Stimulated activated CD8-positive, alpha-beta memory T cell treated with anti-CD3 and anti-CD28 coated beads, Interleukin-7, amount 100 ng/mL, for 24 hours (primary cell): ENCODE results near the gene FHOD3.

Experiments
- DNase-seq: peaks from one replicate; pipeline ENCODE4 v3.0.0-alpha.2; 2020; ENCODE audit warnings: low read depth

Gene FHOD3

DNA sequence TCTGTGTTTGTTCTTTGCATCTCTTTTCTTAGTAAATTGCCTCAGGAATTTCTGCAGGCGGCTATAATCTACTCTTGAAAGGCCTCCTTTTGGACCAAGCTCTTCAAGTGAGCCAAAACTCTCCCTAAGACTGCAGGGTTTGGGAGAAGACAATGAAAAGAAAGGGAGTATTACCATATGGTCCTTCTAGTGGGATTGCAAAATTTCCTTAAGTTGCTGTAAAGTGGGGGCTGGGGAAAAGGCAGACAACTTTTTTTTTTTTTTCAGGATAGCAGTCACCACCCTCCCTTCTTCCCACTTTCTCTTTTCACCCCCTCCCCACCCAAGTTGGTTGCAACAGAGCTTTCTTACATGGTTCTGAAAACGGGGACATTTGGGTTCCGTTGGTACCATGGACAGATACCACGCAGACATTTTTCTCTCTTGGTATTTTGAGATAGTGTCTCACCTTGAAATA is 183.7 kb downstream of the FHOD3 start:
- DNase-seq, result no peak

DNA sequence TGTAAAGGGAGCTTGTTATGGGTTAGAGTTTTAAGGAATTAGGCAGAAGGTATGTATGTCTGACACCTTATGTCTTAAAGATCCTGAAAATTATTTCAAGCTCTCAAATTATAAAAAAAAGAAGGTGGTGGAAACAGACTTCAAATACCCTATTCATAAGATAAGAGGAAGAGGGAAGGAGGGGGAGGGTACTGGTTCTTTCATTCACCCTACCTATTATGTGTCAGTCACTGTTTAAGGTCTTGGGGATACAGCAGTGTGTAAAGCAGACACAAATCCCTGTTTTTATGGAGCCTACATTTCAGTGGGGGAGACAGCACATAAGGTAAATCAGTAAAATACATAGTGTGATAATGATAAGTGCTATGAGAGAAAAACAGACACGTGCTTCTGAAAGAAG is 184.4 kb downstream of the FHOD3 start:
- DNase-seq, result no peak

DNA sequence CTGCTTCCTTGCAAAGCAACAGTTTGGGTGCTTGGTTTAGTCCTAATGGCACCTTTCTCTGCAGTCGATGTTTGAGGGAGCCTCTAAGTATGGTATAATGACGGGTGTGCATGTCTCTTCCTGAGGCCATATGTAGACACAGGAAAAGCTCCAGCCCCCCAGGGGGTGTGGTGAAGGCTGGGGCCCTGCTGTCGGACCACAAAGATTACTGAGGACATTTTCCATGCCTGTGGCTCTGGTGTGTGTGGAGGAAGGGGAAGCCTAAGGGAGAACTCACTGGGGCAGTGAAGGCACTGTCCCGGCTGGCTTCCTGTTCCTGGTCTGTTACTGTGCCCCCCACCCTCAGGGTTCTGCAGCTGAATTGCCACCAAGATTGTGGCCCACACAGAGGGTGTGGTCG is 187.1 kb downstream of the FHOD3 start:
- DNase-seq, result no peak

DNA sequence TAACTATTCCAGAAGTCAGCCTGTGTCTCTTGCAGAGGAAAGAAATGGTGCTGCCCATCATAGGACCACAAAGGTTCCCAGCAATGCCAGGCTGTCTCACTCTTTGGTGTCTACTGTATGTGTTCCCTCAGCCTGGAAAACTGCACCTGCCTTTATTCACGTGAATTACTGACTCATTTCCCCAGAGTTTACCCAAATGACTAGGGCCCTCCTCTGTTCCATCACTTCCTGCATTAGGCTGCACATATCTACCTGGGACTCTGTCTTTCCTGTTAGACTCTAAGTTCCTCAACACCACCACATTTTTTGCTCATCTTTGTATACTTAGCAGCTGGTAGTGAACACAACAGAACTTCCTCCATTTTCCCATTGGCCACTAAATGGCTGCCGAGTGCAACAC is 188.3 kb downstream of the FHOD3 start:
- no peak for DNase-seq

DNA sequence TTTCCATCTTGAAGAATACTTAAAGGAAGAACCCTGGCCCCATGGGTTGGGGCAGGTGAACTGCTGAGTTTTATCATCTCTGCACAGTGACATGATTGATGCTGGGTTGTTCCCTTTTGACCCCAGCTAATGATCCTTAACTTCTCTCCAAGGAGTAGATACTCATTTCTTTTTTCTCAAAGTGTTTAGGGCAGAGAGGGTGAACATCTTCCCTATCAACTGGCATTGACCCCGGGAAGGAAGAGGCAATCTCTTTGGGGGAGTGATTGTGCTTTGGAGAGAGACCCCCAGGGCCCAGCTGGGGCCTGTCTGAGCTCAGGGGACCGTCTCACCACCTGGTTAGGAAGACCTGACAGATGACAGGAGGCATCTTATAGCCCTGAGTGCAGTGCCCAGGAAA is 190.6 kb downstream of the FHOD3 start:
- no peak for DNase-seq

DNA sequence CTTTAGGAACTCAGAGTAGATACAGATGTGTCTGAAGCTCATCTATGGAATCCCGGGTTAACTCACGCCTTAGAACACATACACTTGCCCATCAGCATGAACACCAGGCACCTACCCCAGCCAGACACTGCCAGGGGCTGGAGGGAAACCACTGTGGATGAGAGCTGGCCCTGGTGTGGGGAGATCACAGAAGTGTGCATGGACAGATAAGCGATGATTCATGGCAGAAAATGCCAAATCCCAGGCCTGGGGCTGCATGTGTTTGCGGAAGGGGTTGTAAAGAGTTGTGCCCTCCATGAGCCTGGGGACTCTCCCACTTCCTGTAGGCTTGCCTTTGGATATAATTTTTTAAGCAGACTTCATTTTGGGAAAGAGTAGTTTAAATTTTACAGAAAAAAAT is 193.4 kb downstream of the FHOD3 start:
- no peak for DNase-seq

DNA sequence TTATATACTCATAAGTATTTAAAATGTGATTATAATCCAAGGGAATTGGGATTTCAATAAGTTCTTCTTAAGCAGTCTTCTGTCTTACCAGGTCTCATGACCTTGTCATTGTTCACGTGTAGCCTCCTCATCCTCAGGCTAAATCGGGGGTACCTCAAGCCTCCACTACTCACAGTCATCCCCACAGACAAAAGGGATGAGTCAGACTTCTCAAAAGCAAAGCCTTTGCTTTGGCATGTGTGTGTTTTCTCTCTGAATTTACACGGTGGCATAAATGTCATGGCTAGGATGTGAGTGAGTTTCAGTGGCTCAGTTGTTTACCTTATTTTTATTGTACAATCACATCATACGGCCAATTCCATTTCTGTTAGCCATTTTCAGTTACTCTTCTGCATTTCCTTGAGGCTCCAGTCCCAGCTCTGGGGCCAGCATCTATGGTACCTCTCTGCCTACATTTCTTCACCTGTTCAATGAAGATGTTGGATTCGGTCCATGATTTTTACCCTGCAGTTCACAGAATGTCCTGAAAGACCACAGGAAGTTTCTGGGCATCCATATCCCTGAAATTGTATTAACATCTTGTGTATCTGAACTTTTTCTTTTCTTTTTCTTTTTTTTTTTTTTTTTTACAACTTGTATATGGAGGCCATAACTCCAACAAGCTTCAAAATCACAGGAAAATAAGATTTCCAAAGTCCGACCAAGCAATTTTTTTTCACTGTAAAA is 195.3 kb downstream of the FHOD3 start:
- no peak for DNase-seq

DNA sequence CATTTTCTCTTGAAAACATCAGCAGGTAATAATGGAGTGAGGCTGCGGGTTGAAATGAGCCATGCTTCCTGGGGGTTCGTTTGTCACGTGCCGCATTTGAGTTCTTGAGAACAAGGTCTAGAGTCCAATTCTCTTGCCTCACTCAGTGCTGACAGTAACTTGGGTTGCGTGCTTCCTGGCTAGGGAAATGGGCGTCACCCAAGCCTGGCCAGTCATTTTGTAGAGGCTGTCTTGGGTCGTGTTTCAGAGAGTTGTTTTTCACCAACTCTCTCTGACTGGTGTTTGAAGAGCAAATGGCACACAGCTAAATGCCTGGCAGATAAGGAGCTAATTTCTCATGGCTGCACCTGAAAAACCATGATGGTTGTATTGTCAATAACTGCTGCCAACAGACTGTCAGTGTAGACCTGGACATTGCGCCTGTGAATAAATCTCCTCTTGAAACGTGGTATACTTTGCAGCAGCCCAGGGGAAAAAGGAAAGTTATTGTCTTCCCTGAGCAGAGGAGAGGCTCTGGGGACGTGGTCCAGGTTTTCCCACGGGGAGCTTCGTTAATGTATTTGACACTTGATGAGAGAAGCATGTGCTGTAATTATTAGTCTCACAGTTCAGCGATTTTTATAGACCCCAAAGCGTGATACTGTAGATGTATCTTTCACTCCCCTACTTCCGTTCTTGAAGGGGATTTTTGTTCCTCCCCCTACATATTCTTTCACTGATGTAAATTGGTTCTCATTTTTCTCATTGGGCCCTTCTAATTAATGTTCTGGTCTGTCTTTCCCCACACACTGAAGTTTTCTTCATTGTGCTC is 196.0 kb downstream of the FHOD3 start:
- DNase-seq, result no peak

DNA sequence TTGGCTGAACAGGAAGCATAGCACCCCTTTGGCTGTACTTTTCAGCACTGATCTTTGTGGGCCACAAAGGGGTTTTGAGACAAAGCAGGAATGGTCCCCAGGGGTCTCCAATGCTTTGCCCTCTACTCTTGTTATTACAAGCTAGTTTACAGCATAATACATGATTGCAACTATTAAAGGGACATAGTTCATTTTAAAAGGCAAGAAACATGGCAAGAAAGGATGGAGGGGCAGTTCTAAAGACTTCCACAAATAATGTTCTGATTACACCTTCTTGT is 196.6 kb downstream of the FHOD3 start:
- DNase-seq, result no peak

DNA sequence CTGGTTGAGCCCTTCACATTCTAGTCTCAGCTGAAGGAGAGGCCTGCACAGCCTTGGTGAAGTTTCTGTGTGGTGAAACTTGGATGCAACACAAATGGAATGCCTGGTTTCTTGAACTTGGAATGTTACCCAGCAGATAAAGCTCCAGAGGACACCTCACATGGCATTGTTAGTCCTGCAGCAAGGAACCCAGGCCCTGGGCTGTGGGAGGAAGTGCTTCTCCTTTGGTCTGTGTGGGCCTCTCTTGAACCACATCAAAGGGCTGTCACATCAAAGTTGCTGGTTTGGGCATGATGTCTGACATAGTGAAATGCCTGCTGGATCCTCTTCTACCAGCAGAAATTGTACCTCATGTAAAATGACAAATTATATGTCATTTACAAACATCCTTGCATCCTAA is 198.5 kb downstream of the FHOD3 start:
- no peak for DNase-seq

DNA sequence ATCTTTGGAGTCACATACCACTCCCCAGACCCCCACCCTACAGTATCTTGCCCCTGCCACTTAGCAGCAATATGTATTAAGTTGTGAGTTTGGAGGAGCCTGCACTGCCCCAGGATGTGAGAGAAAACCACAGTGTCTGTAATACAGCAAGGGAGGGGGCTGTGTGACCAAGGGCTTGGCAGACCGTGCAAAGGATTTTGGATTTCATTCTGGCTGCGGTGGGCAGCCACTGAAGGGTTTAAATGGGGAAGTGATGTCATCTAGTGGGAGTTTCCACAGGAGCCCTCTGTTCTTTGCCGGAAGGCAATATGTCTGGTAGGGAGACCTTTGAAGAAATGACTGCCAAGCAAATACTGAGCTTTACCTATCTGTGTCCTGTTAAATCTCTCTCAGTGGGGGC is 202.4 kb downstream of the FHOD3 start:
- DNase-seq, result no peak

DNA sequence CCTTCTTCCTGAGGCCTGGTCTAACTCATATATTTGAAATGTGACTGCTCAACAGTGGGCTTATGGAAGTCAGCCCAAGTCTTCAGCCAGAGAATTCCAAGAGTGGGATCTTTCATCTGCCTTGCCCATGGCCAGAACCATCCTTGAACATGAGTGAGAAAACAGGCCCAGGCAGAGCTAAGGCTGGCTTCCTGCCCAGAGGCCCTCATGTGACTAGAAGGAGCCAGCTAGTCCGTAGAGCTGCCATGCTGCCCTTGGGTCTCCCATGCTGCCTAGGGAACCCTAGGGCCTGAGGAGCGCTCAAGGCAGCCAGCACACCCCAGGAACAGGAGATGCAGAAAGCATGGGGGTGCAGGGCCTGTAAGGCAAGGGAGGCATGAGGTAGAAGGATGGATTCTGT is 203.6 kb downstream of the FHOD3 start:
- no peak for DNase-seq

DNA sequence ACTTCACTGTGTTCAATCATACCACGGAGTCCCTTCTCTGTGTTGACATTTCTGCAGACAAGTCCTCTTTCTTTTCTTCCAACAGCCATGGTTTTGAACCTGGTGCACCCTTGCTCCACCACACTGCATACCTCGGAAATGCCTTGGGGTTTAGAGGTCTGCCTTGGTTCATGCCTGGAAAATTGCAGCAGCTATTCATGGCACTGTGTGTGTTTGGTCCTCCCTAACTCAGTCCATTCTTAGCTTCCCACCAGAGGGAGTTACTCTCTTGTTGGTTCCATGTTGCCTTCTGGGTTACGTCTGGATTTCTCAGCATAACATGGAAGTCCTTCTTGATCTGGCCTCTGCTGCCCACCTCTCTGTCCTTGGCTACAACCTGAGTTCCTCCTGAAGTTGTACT is 206.0 kb downstream of the FHOD3 start:
- no peak for DNase-seq

DNA sequence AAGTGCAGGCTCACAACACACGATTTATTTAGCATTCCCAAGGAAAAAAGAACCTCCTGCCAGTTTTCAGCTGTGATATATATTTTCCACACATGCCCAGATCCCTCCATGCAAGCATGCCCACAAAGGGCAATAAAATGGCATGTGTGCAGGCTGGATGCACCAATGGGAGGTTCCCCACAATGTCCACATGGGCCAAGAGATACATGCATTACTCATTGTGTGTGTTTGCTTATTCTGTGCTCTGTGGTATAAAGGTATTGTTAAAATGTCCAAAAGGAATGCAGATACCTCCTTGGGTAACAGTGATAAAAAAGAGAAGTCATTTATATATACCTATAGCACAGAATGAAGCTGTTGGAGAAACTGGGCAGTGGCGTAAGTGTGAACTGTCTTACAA is 207.4 kb downstream of the FHOD3 start:
- no peak for DNase-seq

DNA sequence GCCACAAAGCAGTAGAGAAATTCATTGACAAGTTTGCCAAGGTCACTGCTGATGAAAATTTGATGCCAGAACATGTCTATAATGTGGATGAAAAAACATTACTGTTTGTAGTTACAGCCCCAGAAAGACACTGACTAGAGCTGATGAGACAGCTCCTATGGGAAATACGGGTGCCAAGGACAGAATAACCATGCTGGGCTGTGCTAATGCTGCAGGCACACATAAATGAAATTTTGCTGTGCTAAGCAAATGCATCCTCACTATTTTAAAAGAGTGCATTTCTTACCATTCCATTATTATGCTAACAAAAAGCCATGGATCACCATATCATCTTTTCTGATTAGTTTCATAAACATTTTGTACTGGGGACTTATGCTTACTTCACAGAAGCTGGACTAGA is 208.2 kb downstream of the FHOD3 start:
- DNase-seq, result no peak

DNA sequence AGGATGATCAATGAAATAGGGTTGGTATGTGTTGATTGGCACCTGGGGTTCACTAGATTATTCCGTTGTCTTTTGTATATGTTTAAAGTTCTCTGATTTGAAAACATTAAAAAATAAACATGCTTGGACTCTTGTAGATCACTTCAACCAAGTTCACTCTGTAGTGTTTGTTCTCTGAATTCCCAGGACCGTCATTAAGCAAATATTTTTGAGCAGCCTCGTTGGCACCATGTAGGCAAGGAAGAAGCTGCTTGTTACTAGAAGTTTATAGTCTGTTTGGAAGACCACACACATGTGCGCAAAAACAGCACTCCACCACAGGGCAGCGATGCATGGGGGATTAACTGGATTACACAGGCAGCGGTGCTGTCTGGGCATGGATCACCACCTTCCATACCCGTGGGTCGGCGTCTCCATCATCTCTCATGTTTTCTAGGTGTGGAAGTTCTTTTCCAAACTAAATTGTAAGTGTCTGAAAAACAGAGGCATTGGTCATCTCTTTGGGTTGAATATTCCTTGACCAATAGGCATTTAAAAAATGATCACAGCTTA is 212.2 kb downstream of the FHOD3 start:
- DNase-seq, result no peak

DNA sequence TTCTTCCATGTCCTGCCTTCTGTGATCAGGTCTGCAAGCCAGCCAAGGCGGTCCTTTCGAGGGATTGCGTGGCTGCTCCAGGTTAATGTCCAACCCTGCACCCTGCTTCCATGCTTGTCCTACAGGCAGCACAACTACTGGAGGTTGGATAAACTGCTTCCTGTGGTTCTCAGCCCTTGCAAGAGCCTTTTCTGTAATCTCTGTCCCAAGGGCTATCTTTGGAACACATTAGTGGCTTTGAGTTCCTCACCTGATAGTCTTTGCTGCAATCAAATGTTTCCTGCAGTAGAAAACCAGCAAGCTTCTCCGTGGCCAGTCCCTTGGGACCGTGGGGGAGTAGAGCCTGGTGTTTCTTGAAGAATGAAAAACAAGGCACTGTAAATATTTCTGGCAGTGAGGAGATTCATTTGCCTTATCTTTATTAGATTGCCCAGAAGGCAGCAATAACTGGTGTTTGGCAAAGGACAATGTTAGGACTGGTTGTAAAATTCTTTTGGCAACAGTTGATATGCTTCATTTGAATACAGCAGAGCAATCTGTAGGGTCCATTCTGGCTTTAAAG is 214.4 kb downstream of the FHOD3 start:
- no peak for DNase-seq

DNA sequence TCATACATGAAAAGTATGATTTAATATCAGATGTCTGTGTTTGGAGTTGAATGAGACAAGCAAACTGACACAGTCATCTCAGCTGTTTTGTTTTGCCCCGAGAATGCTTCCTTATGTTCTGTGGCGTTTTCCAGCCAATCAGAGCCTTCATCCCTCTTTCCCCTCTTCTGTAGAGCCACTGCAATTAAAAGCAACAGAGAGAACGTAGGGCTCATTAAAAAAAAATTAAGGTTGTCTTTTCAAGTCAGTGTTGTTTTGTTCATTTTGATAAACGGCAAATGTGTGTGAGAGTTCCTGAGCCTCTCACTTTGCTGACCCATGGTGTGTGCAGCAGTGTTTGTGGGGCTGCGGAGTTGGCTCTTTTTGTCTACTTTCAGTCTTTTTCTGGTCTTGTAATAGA is 216.0 kb downstream of the FHOD3 start:
- DNase-seq, result no peak

DNA sequence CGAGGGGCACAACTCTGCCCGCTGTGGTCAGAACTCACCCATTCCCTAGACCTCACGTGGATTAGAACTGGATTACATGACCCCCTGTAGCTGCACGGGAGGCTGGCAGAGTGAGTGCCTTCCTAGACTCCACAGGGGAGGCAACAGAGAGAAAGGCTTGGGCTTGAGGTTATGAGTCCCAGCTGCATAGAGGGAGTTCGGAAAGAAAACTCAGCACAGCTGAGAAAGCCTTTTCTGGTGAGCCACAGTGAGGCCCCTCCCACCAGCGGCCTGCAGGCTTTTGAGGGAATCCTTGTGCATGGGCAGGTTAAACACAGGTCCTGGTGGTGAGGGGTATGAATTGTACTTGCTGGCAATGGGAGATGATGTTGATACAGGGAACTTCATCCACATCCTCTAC is 217.3 kb downstream of the FHOD3 start:
- DNase-seq, result no peak

DNA sequence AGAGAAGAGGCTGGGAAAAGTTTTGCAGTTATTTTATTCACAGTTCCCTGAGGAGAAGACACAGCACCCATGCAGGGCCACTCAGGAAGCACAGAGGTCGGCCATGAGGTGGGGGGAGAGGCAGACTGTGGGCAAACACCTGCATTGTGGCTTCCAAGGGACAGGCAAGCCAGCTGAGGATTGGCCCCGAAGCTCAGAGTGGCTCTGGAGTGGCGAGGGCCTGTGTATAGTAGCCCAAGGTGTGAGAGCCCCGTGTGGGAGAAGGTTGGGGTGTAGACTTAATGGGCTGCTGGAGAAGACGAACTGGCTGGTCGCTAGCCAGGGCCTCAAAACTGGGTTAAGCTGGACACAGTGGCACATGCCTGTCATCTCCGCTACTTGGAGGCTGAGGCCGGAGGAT is 218.7 kb downstream of the FHOD3 start:
- DNase-seq, result no peak

DNA sequence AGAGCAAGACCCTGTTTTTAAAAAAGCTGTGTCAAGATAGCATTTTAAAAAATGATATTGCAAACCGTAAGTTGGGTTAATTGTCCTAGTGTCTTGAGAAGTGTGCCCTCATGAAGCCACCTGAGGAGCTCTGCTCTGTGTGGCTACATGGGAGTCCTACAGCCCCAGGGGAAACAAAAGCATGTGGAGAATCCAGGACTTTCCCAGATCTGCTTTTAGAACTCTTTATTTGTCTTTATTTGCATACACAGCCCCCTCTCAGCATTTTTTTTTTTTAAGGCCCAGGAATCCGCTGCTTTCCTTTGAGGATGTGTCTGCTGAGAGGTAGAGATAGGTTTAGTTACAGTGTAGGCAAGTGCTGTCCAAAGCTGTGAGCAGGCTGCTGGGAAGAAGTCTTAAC is 219.2 kb downstream of the FHOD3 start:
- no peak for DNase-seq

DNA sequence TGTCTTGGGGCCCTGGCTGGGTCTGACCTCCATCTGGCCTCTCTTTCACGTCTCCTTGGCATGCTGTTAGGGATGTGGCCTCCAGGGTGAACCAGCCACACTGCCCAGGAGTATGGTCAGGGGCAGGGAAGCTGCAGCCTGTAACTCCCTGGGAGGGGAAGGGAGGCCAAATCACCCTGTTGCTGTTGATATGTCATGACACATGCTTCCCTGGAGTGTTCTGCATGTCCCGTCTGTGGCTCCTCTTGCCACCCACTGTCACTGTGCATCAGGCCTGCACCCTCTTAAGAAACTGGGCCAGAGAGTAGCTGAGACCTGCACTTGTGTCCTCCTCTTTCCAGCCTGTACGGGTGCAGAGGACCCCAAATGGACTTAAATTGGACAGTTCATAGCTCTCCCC is 221.3 kb downstream of the FHOD3 start:
- no peak for DNase-seq

DNA sequence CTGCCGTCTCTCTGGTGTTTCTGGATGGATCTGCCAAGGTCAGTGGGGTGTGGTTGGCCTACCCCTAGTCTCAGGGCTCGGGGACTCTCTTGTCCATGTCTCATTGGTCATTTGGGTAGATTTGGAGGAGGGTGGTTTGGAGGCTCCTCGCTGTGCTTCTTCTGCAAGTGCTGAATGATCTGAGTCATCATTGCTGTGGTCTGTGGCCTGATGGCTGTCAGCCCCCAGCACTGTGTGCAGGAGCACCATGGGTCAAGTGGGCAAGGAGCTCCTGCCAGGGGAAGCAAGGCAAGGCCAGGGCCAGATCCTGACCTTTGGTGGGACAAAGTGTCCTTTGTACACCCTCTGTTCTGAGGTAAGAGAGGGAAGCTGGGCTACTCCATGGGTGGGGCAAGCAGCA is 221.8 kb downstream of the FHOD3 start:
- no peak for DNase-seq
